GM12878 (cell line): ENCODE results near the gene ERVH48-1. TPM values are rescaled to one million over a fixed set of nuclear protein-coding genes. Genes with fewer than 3 reads are reported as not detected.
"Not testable (repeated sequence)": the region's sequence is repeated elsewhere in the genome, so short reads cannot be mapped to it uniquely, and the experiment has no call there.

Source experiments
- ATAC-seq: fragments of 200-7000 bp; cut with Tn5 transposase; 3 replicates; pipeline ENCODE4 v1.9.1; 2020; ENCODE audit warnings: mild to moderate bottlenecking, moderate library complexity
- BruUV-seq: library from RNA; stranded (reverse); fragments of 400-500 nt; replicated peaks from 2 replicates; lab custom pipeline; 2021; lab: Mats Ljungman, UMichigan
- CTCF ChIA-PET: fragments of 300-600 bp; sonication (Branson Sonifier 250); formaldehyde crosslinking; extraction: SDS; loops from one replicate; lab custom pipeline; 2021; ENCODE audit warnings: inconsistent platforms; lab: Yijun Ruan, JAX
- POLR2A ChIA-PET: fragments of 350-600 bp; formaldehyde crosslinking; extraction: SDS; loops from one replicate; lab custom pipeline; 2021; ENCODE audit warnings: inconsistent platforms; lab: Charles Lee
- RAD21 ChIA-PET: fragments of 300-600 bp; sonication (Branson Sonifier 250); formaldehyde crosslinking; loops from one replicate; lab custom pipeline; 2023; ENCODE audit warnings: antibody characterized with exemption; ENCODE audit not compliant: unreplicated experiment; lab: Charles Lee
- SMC1A ChIA-PET: fragments of 300-600 bp; sonication (Branson Sonifier 250); formaldehyde crosslinking; loops from one replicate; lab custom pipeline; 2023; ENCODE audit not compliant: unreplicated experiment, uncharacterized antibody; lab: Charles Lee
- DNase-seq: peaks from one replicate; pipeline ENCODE4 v3.0.0-alpha.2; 2011; ENCODE audit warnings: low read depth, low spot score
- FAIRE-seq: peaks from 3 replicates; lab custom pipeline; 2011; peaks lifted over from hg19 to GRCh38; lab: Jason Lieb, UNC
- H2AFZ ChIP-seq: 2 replicates; pipeline ENCODE4 v1.6.0; 2011; ENCODE audit warnings: low read depth, low read length, control low read depth; ENCODE audit not compliant: control insufficient read depth
- H3K27ac ChIP-seq: 2 replicates; pipeline ENCODE4 v1.5.1; 2011; ENCODE audit warnings: control low read depth; ENCODE audit not compliant: control insufficient read depth, insufficient read depth
- H3K27me3 ChIP-seq, 2 experiments: replicated peaks in 1 of 2; 2 replicates each; pipeline versions ENCODE4 v1.6.0 to v1.6.1; 2011; ENCODE audit warnings: low read length in 1 of 2; ENCODE audit not compliant: control insufficient read depth in 2 of 2, insufficient read depth in 2 of 2
- H3K36me3 ChIP-seq, 2 experiments: 2 replicates each; pipeline ENCODE4 v1.5.1; 2011; ENCODE audit warnings: low read length in 1 of 2; ENCODE audit not compliant: control insufficient read depth in 2 of 2, insufficient read depth in 2 of 2
- H3K4me1 ChIP-seq: 2 replicates; pipeline ENCODE4 v1.6.1; 2011; ENCODE audit warnings: mild to moderate bottlenecking, low read length, moderate library complexity, mixed read lengths; ENCODE audit not compliant: control insufficient read depth, insufficient read depth
- H3K4me2 ChIP-seq: 2 replicates; pipeline ENCODE4 v1.6.0; 2011; ENCODE audit warnings: control low read depth; ENCODE audit not compliant: control insufficient read depth, insufficient read depth
- H3K4me3 ChIP-seq: fragments of 200-600 bp; sonication (generic); 2 replicates; pipeline ENCODE4 v1.5.1; 2016
- H3K79me2 ChIP-seq: 2 replicates; pipeline ENCODE4 v1.6.0; 2011; ENCODE audit warnings: low read length; ENCODE audit not compliant: control insufficient read depth, insufficient read depth
- H3K9ac ChIP-seq: 2 replicates; pipeline ENCODE4 v1.8.0; 2011; ENCODE audit warnings: low read length, control low read depth, mixed read lengths; ENCODE audit not compliant: control insufficient read depth, insufficient read depth
- H3K9me3 ChIP-seq: replicated peaks from 3 replicates; pipeline ENCODE4 v1.5.1; 2011; ENCODE audit warnings: mild to moderate bottlenecking, low read length; ENCODE audit not compliant: control insufficient read depth, insufficient read depth
- H4K20me1 ChIP-seq: 2 replicates; pipeline ENCODE4 v1.6.0; 2011; ENCODE audit not compliant: control insufficient read depth, insufficient read depth
- BACH1 ChIP-seq: fragments of 450-650 bp; IDR thresholded peaks from 2 replicates; pipeline ENCODE4 v1.6.1; 2017; ENCODE audit warnings: mild to moderate bottlenecking, borderline replicate concordance
- BMI1 ChIP-seq: fragments of 450-650 bp; IDR thresholded peaks from 2 replicates; pipeline ENCODE4 v1.6.1; 2016; ENCODE audit warnings: mild to moderate bottlenecking, moderate library complexity, borderline replicate concordance
- GABPA ChIP-seq: IDR thresholded peaks from 2 replicates; pipeline ENCODE4 v1.6.1; 2014; ENCODE audit warnings: antibody characterized with exemption, low read depth, mild to moderate bottlenecking, inconsistent platforms
- HDAC6 ChIP-seq: fragments of 200-600 bp; sonication (generic); IDR thresholded peaks from one replicate; pipeline ENCODE4 v1.8.0; 2017; ENCODE audit warnings: antibody characterized with exemption; ENCODE audit not compliant: unreplicated experiment
- LARP7 ChIP-seq: fragments of 450-650 bp; IDR thresholded peaks from 2 replicates; pipeline ENCODE4 v1.6.1; 2017; ENCODE audit warnings: mild to moderate bottlenecking
- POLR2AphosphoS2 ChIP-seq: IDR thresholded peaks from 2 replicates; pipeline ENCODE4 v1.6.1; 2011; ENCODE audit warnings: low read depth, mild to moderate bottlenecking, low read length, improper control_type of control experiment, moderate library complexity
- RBBP5 ChIP-seq: fragments of 200-600 bp; sonication (generic); conservative IDR thresholded peaks from 2 replicates; pipeline ENCODE4 v1.6.1; 2016
- ZNF207 ChIP-seq: fragments of 450-650 bp; IDR thresholded peaks from 2 replicates; pipeline ENCODE4 v1.6.1; 2014; ENCODE audit warnings: antibody characterized with exemption, mild to moderate bottlenecking, borderline replicate concordance
- WGBS: methylation state at CpG from one replicate; pipeline ENCODE4 v1.1.6; 2016; ENCODE audit warnings: low lambda C conversion rate; ENCODE audit not compliant: insufficient replicate concordance, insufficient coverage; ENCODE audit errors: missing lambda C conversion rate; 5-methylcytosine and 5-hydroxymethylcytosine counted together
- in situ Hi-C: fragments of 300-500 bp; cut with MboI; formaldehyde crosslinking; loops from 9 replicates; pipeline ENCODE4 v1.14.3; 2018; ENCODE audit warnings: mixed read lengths
- intact Hi-C: fragments of 100-400 bp; cut with micrococcal nuclease; formaldehyde crosslinking; loops from one replicate; pipeline ENCODE4 v1.14.2; 2022; ENCODE audit not compliant: unreplicated experiment
- polyA plus RNA-seq, 11 experiments: library from polyadenylated mRNA; depleted of rRNA in 4 of 11; unstranded in 6 of 11; stranded (reverse) in 5 of 11; fragments of >200 nt; fragmentation: Nextera tagmentation in 4 of 11; fragmentation: Illumina TruSeq in 1 of 11; extraction: Ambion mirVana in 4 of 11; extraction: Trizol in 1 of 11; gene quantifications; 1 replicate in 1 of 11; 2 replicates in 10 of 11; pipeline versions ENCODE4 v1.2.1 to v1.2.3, GENCODE V29; 2011 to 2016; ENCODE audit warnings: inconsistent platforms in 2 of 11, missing spikeins in 2 of 11, low read depth in 1 of 11
- total RNA-seq, 4 experiments: library from RNA; depleted of rRNA in 3 of 4; stranded (reverse); fragments of >200 nt in 3 of 4; fragmentation: Illumina TruSeq in 1 of 4; extraction: Trizol in 1 of 4; gene quantifications; 2 replicates each; pipeline versions ENCODE4 v1.2.1 to v1.2.3, GENCODE V29; 2013 to 2021
- TF ChIP-seq, protein P1 (sequence below): fragments of 450-650 bp; formaldehyde crosslinking; IDR thresholded peaks from 2 replicates; pipeline ENCODE4 v1.4.0; 2020; ENCODE audit warnings: mild to moderate bottlenecking, moderate library complexity

ERVH48-1 gene
- total and polyA plus RNA-seq, 10 of the 15 experiments (the other 5 are each of a cell fraction or from before 2014, with no cell fraction given) = 0.03 to 0.30 (median 0.13) TPM; not detected in 7

DNA sequence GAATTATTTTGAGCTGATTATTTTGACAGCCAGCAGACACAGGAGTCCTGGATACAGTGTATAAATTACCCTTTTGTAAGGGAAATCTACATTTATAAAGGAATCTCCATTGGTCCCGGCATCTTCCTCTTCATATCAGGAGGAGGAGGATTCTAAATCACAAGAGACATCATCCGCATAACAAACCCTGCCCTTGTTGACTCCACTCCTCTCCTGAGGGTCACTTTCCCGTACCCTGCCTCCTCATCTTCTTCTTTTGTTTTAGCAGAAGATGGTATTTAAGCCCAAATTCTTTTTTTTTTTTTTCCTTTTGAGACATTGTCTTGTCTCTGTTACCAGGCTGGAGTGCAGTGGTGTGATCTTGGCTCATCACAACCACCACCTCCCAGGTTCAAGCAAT lies 34.3 kb upstream of the ERVH48-1 start:
- SMC1A ChIA-PET = no interaction called here

DNA sequence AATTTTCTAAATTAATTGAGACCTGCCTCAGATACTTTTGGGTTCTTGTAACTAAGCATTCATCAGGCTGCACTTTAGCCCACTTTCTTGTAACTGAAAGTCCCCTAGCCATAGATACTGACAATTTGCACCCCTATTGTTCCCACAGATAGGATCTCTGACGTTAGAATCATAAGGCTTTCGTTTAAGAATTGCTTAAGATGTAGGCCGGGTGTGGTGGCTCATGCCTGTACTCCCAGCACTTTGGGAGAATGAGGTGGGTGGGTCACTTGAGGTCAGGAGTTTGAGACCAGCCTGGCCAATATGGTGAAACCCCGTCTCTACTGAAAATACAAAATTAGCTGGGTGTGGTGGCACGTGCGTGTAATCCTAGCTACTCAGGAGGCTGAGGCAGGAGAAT lies 32.7 kb upstream of the ERVH48-1 start:
- H2AFZ ChIP-seq, H3K9me3 ChIP-seq, FAIRE-seq, in situ Hi-C loops, H3K4me2 ChIP-seq, POLR2A ChIA-PET, DNase-seq, intact Hi-C loops, H3K4me3 ChIP-seq, H3K79me2 ChIP-seq, H3K4me1 ChIP-seq, SMC1A ChIA-PET, RAD21 ChIA-PET, H3K27me3 ChIP-seq, H3K9ac ChIP-seq, H4K20me1 ChIP-seq, H3K36me3 ChIP-seq, H3K27ac ChIP-seq, ATAC-seq, BruUV-seq: not testable (repeated sequence)
- 68% methylated on average over 6 of the region's 6 CpGs for WGBS
- CTCF ChIA-PET = interaction anchor here (0.8 kb wide), 1 partner anchor 12 kb away, joined by 3 read pairs; no protein-coding TSS in a partner anchor

More for the DNA sequence above, 34.3 kb upstream of the ERVH48-1 start:
- no peaks in the 10 kb centered on the region for H3K79me2 ChIP-seq
- in situ Hi-C loops (no loop called here), intact Hi-C loops (no loop called here)
- H3K27ac ChIP-seq = no peak overlapping the region
- no peak for ATAC-seq
- H2AFZ ChIP-seq = no peak overlapping the region
- H3K9ac ChIP-seq = no peak overlapping the region
- FAIRE-seq = no peak
- H3K4me1 ChIP-seq = no peaks in the 10 kb centered on the region
- no peak overlapping the region for H3K4me3 ChIP-seq
- no peak for DNase-seq
- ChIA-PET CTCF (no interaction called here), RAD21 (no interaction called here), POLR2A (no interaction called here)
- 49% methylated on average over 3 of the region's 3 CpGs for WGBS
- H3K27me3 ChIP-seq = no peaks in the 10 kb centered on the region
- H3K9me3 ChIP-seq = no peaks in the 10 kb centered on the region
- no peak for TF ChIP-seq RBBP5
- TF ChIP-seq GABPA = no peak
- TF ChIP-seq, protein P1, sequence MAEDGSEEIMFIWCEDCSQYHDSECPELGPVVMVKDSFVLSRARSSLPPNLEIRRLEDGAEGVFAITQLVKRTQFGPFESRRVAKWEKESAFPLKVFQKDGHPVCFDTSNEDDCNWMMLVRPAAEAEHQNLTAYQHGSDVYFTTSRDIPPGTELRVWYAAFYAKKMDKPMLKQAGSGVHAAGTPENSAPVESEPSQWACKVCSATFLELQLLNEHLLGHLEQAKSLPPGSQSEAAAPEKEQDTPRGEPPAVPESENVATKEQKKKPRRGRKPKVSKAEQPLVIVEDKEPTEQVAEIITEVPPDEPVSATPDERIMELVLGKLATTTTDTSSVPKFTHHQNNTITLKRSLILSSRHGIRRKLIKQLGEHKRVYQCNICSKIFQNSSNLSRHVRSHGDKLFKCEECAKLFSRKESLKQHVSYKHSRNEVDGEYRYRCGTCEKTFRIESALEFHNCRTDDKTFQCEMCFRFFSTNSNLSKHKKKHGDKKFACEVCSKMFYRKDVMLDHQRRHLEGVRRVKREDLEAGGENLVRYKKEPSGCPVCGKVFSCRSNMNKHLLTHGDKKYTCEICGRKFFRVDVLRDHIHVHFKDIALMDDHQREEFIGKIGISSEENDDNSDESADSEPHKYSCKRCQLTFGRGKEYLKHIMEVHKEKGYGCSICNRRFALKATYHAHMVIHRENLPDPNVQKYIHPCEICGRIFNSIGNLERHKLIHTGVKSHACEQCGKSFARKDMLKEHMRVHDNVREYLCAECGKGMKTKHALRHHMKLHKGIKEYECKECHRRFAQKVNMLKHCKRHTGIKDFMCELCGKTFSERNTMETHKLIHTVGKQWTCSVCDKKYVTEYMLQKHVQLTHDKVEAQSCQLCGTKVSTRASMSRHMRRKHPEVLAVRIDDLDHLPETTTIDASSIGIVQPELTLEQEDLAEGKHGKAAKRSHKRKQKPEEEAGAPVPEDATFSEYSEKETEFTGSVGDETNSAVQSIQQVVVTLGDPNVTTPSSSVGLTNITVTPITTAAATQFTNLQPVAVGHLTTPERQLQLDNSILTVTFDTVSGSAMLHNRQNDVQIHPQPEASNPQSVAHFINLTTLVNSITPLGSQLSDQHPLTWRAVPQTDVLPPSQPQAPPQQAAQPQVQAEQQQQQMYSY (CRISPR knock-in tag) = no peak
- TF ChIP-seq BACH1 = no peak
- TF ChIP-seq LARP7 = no peak
- no peak for TF ChIP-seq ZNF207
- TF ChIP-seq BMI1 = no peak
- TF ChIP-seq HDAC6 = no peak
- TF ChIP-seq POLR2AphosphoS2 = no peak
- H3K36me3 ChIP-seq = no peaks in the 10 kb centered on the region
- H4K20me1 ChIP-seq = no peaks in the 10 kb centered on the region
- no TSS peak for BruUV-seq
- H3K4me2 ChIP-seq = no peak overlapping the region
